ENCODE data around the gene AHI1.

DNA sequence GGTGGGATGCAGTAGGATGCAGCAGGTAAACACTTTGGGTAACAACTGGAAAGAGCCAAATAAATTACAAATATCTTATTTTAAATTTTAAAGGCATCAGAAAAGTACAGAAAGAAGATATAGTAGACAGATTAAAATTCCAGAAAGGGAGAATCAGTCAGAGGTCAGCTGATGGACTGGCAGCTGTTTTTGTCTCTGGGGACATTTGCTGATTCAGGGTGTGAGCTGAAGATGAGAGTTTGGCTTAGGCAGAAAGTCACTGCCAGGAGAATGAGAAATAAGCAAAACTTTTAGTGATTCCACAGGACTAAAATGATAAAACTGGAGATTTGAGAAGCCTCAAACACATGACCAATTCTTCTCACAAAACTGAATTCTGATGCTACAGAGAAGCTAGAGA is 39.5 kb downstream of the AHI1 start:
- no peak for TF ChIP-seq POLR2A (IDR thresholded peaks at IDR 0.05)
- TF ChIP-seq, protein P1, sequence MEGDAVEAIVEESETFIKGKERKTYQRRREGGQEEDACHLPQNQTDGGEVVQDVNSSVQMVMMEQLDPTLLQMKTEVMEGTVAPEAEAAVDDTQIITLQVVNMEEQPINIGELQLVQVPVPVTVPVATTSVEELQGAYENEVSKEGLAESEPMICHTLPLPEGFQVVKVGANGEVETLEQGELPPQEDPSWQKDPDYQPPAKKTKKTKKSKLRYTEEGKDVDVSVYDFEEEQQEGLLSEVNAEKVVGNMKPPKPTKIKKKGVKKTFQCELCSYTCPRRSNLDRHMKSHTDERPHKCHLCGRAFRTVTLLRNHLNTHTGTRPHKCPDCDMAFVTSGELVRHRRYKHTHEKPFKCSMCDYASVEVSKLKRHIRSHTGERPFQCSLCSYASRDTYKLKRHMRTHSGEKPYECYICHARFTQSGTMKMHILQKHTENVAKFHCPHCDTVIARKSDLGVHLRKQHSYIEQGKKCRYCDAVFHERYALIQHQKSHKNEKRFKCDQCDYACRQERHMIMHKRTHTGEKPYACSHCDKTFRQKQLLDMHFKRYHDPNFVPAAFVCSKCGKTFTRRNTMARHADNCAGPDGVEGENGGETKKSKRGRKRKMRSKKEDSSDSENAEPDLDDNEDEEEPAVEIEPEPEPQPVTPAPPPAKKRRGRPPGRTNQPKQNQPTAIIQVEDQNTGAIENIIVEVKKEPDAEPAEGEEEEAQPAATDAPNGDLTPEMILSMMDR (IDR thresholded peaks at IDR 0.05) = no peak
